Subcutaneous abdominal adipose tissue (tissue), 5 donors: ENCODE data around the gene TMEM39B.
A peak's percentile ranks its signal among the peaks of the same experiment; 100 is the strongest.

ENCODE experiments used
- H3K27ac ChIP-seq: one replicate; pipeline ENCODE4 v1.7.0; 2013; ENCODE audit warnings: low read depth, mild to moderate bottlenecking, inconsistent platforms, low read length, moderate library complexity
- H3K27me3 ChIP-seq, 5 donors: one replicate each; pipeline ENCODE4 v1.7.0; 2013; ENCODE audit warnings: low read length in 5 of 5, inconsistent platforms in 1 of 5; ENCODE audit not compliant: control insufficient read depth in 5 of 5, insufficient read depth in 4 of 5
- H3K36me3 ChIP-seq, 5 donors: one replicate each; pipeline ENCODE4 v1.7.0; 2013; ENCODE audit warnings: low read length in 5 of 5; ENCODE audit not compliant: control insufficient read depth in 5 of 5, insufficient read depth in 5 of 5
- H3K4me1 ChIP-seq, 5 donors: one replicate each; pipeline ENCODE4 v1.7.0; 2013; ENCODE audit warnings: low read length in 5 of 5, mild to moderate bottlenecking in 3 of 5, moderate library complexity in 1 of 5; ENCODE audit not compliant: control insufficient read depth in 5 of 5, insufficient read depth in 5 of 5
- H3K4me3 ChIP-seq, 5 donors: one replicate each; pipeline ENCODE4 v1.7.0; 2013; ENCODE audit warnings: low read length in 5 of 5, low read depth in 1 of 5
- H3K9ac ChIP-seq, 5 donors: one replicate each; pipeline ENCODE4 v1.7.0; 2013; ENCODE audit warnings: low read length in 5 of 5, mild to moderate bottlenecking in 4 of 5, moderate library complexity in 3 of 5
- H3K9me3 ChIP-seq, 5 donors: one replicate each; pipeline ENCODE4 v1.7.0; 2013; ENCODE audit warnings: low read length in 5 of 5; ENCODE audit not compliant: control insufficient read depth in 5 of 5
- donor health status: healthy.
- donor health status: healthy.
- donor health status: healthy.
- donor health status: healthy.
- donor health status: healthy.

Gene TMEM39B

GRCh38 chr1:32072622-32073298 lies at the start of gene TMEM39B:
TSS of gene TMEM39B (plus strand) at chr1:32072939. CDS start at chr1:32073048, 109 bp downstream.
- peaks cover 0 to 27% (median 25%) of the 10 kb centered on the region in 5 donors for H3K36me3 ChIP-seq
- H3K4me1 ChIP-seq = peaks cover 3 to 33% (median 25%) of the 10 kb centered on the region in 5 donors
- H3K27ac ChIP-seq = peak within 1 kb of the TSS; percentile 89
- peak within 1 kb of the TSS; percentile 38 to 80 (median 73) for H3K9ac ChIP-seq
- H3K9me3 ChIP-seq = no peaks in the 10 kb centered on the region
- H3K4me3 ChIP-seq = peak within 1 kb of the TSS; percentile 82 to 97 (median 88)
- no peaks in the 10 kb centered on the region for H3K27me3 ChIP-seq

- H3K27ac ChIP-seq = no peak overlapping the region
These were observed 49.4 kb upstream of the TMEM39B start for GRCh38 chr1:32023351-32023750.

GRCh38 chr1:32025515-32025914 lies 47.2 kb upstream of the TMEM39B start:
- no peak overlapping the region for H3K9ac ChIP-seq
- no peak overlapping the region for H3K27ac ChIP-seq
- H3K9me3 ChIP-seq = no peaks in the 10 kb centered on the region
- no peaks in the 10 kb centered on the region for H3K27me3 ChIP-seq
- H3K4me1 ChIP-seq = peaks cover 2 to 21% (median 14%) of the 10 kb centered on the region in 5 donors
- peaks cover 0 to 5% (median 3%) of the 10 kb centered on the region in 5 donors for H3K36me3 ChIP-seq
- no peak overlapping the region for H3K4me3 ChIP-seq

More at GRCh38 chr1:32023351-32023750, 49.4 kb upstream of the TMEM39B start:
- peaks cover 5 to 33% (median 31%) of the 10 kb centered on the region in 5 donors for H3K4me1 ChIP-seq
- no peak overlapping the region for H3K9ac ChIP-seq
- H3K36me3 ChIP-seq = peaks cover 0 to 5% (median 3%) of the 10 kb centered on the region in 5 donors
- H3K4me3 ChIP-seq = no peak overlapping the region
- no peaks in the 10 kb centered on the region for H3K27me3 ChIP-seq
- no peaks in the 10 kb centered on the region for H3K9me3 ChIP-seq

- H3K4me1 ChIP-seq = peaks cover 0 to 4% (median 2%) of the 10 kb centered on the region in 5 donors
These were observed 44.0 kb upstream of the TMEM39B start for GRCh38 chr1:32028746-32029145.

GRCh38 chr1:32031578-32032274 lies 41.0 kb upstream of the TMEM39B start:
- no peak overlapping the region for H3K27ac ChIP-seq

More at GRCh38 chr1:32028746-32029145, 44.0 kb upstream of the TMEM39B start:
- H3K27me3 ChIP-seq = no peaks in the 10 kb centered on the region
- H3K4me3 ChIP-seq = no peak overlapping the region
- H3K9me3 ChIP-seq = no peaks in the 10 kb centered on the region
- H3K27ac ChIP-seq = no peak overlapping the region
- H3K9ac ChIP-seq = no peak overlapping the region
- peaks cover 15 to 25% (median 22%) of the 10 kb centered on the region in 5 donors for H3K36me3 ChIP-seq

DNA sequence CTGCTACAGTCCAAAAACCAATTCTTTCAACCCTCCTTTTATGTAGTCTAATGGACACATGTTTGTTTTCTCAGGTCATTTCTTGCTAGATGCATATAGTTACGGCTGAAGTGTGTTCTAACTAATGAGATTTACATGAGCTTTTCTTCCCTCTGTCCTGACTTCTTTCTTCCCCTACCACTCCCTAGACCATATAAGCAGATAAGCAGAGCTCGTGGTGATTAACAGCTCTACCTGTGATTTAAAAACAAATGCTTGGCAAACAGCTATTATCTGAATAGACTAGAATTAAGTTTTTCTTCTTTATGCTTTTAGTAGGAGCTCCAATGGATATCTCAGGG lies 40.5 kb upstream of the TMEM39B start:
- no peak overlapping the region for H3K4me3 ChIP-seq
- H3K9me3 ChIP-seq = no peaks in the 10 kb centered on the region
- H3K36me3 ChIP-seq = peaks cover 26 to 57% (median 41%) of the 10 kb centered on the region in 5 donors
- H3K27me3 ChIP-seq = no peaks in the 10 kb centered on the region
- no peak overlapping the region for H3K27ac ChIP-seq
- peaks cover 0 to 4% (median 0%) of the 10 kb centered on the region in 5 donors for H3K4me1 ChIP-seq
- no peak overlapping the region for H3K9ac ChIP-seq

More at GRCh38 chr1:32031578-32032274, 41.0 kb upstream of the TMEM39B start:
- H3K4me1 ChIP-seq = peaks cover 0 to 4% (median 0%) of the 10 kb centered on the region in 5 donors
- H3K27me3 ChIP-seq = no peaks in the 10 kb centered on the region
- H3K9me3 ChIP-seq = no peaks in the 10 kb centered on the region
- no peak overlapping the region for H3K9ac ChIP-seq
- H3K4me3 ChIP-seq = no peak overlapping the region
- peaks cover 26 to 52% (median 36%) of the 10 kb centered on the region in 5 donors for H3K36me3 ChIP-seq

DNA sequence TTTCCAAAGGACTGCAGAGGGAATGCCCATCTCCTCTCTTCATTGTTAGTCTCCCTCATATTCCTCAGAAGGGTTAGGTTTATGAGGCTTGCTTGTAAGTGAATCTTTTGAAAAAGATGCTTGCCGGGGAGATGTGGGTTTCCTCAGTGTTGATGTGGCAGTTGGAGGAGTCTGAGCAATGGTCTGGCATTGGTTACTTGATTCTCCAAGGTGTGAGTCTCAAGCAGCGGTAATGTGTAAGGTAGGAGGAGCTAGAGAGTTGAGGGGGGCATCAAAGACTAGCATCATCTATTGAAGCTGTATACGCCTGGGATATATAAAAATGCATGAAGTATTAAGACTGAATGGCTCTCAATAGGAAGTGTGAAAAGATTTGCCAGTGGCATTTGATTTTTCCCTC lies 37.6 kb upstream of the TMEM39B start:
- Histone ChIP-seq H3K36me3 (peaks cover 46 to 86% (median 67%) of the 10 kb centered on the region in 5 donors), H3K27ac (no peak overlapping the region), H3K9ac (no peak overlapping the region), H3K4me1 (peaks cover 0 to 3% (median 0%) of the 10 kb centered on the region in 5 donors), H3K9me3 (no peaks in the 10 kb centered on the region), H3K27me3 (no peaks in the 10 kb centered on the region), H3K4me3 (no peak overlapping the region)

DNA sequence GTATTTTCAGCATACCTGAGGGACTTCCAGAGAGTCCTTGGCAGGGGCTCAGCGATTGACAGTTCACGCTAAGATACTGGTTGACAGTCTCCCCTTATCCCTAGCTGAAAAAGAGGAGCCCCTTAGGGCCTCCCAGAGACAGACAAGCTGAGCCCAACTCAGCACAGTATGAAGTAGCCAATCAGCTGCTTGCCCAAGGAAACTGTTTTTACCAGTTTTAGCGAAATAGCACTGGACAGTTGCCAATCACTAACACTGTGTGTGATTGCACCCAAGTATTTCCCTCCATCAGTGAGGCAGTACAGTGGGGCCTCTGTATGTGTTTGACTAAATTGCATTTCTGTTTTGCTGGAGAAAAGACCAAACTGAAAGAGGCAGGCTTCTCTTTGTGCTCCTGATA lies 32.0 kb upstream of the TMEM39B start:
- peaks cover 0 to 10% (median 6%) of the 10 kb centered on the region in 5 donors for H3K4me1 ChIP-seq
- H3K4me3 ChIP-seq = no peak overlapping the region
- peaks cover 44 to 73% (median 66%) of the 10 kb centered on the region in 5 donors for H3K36me3 ChIP-seq
- H3K27me3 ChIP-seq = no peaks in the 10 kb centered on the region
- no peaks in the 10 kb centered on the region for H3K9me3 ChIP-seq
- no peak overlapping the region for H3K27ac ChIP-seq
- no peak overlapping the region for H3K9ac ChIP-seq

DNA sequence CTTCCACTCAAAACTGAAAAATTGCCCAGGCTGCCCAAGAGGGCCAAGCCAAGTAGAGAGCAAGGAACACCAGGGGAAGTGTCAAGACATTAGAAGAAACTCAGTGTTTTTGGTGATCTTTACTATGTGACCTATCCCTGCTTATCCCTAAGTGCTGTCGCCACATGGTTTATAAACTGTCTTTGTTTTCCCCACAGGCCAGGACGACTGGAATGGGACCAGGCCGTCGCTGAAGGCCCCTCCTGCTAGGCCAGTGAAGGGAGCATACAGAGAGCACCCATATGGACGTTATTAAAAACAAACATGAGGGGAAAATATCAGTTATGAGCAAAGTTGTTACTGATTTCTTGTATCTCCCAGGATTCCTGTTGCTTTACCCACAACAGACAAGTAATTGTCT lies 30.4 kb upstream of the TMEM39B start:
- Histone ChIP-seq H3K4me3 (no peak overlapping the region), H3K27ac (no peak overlapping the region), H3K36me3 (peaks cover 51 to 75% (median 53%) of the 10 kb centered on the region in 5 donors), H3K9me3 (no peaks in the 10 kb centered on the region), H3K9ac (no peak overlapping the region), H3K27me3 (no peaks in the 10 kb centered on the region), H3K4me1 (peaks cover 0 to 12% (median 6%) of the 10 kb centered on the region in 5 donors)

- peaks cover 0 to 12% (median 6%) of the 10 kb centered on the region in 5 donors for H3K4me1 ChIP-seq
- H3K9me3 ChIP-seq = no peaks in the 10 kb centered on the region
- H3K4me3 ChIP-seq = no peak overlapping the region
- H3K27ac ChIP-seq = no peak overlapping the region
- H3K36me3 ChIP-seq = peaks cover 38 to 70% (median 49%) of the 10 kb centered on the region in 5 donors
- no peaks in the 10 kb centered on the region for H3K27me3 ChIP-seq
- no peak overlapping the region for H3K9ac ChIP-seq
These were observed 28.5 kb upstream of the TMEM39B start for GRCh38 chr1:32044234-32044633.
